K562 (cell line): ENCODE measurements around the gene BOLL. TPM values are rescaled to one million over a fixed set of nuclear protein-coding genes. Genes with fewer than 3 reads are reported as not detected.
A peak's percentile ranks its signal among the peaks of the same experiment; 100 is the strongest.

Experiments
- BHLHE40 ChIP-seq: IDR thresholded peaks from 2 replicates; pipeline ENCODE4 v1.6.1; 2011; ENCODE audit warnings: low read length, improper control_type of control experiment
- CHAMP1 ChIP-seq: fragments of 450-650 bp; IDR thresholded peaks from 2 replicates; pipeline ENCODE4 v1.6.1; 2016; ENCODE audit warnings: mild to moderate bottlenecking
- EZH2 ChIP-seq: IDR thresholded peaks from 2 replicates; pipeline ENCODE4 v1.6.1; 2012; ENCODE audit warnings: low read depth, mild to moderate bottlenecking, inconsistent platforms, low read length, borderline replicate concordance
- GTF2B ChIP-seq: IDR thresholded peaks from 2 replicates; pipeline ENCODE4 v1.6.1; 2011; ENCODE audit not compliant: insufficient read length; ENCODE audit errors: extremely low read depth
- MLLT1 ChIP-seq, 2 experiments: fragments of 450-650 bp; IDR thresholded peaks; 2 replicates each; pipeline ENCODE4 v1.6.1; 2016
- RAD21 ChIP-seq, 2 experiments: fragments of 250-450 bp in 1 of 2; fragments of 450-650 bp in 1 of 2; sonication (Bioruptor Pico) in 1 of 2; formaldehyde crosslinking in 1 of 2; IDR thresholded peaks in 1 of 2; conservative IDR thresholded peaks in 1 of 2; 2 replicates each; pipeline versions ENCODE4 v1.4.0 to v1.8.0; 2020 to 2022; ENCODE audit warnings: mild to moderate bottlenecking in 2 of 2, moderate library complexity in 1 of 2
- RBFOX2 ChIP-seq: fragments of 200-400 bp; formaldehyde crosslinking; IDR thresholded peaks from 2 replicates; pipeline ENCODE4 v1.6.1; 2017; ENCODE audit warnings: low read depth, mild to moderate bottlenecking, low read length, moderate library complexity
- SAFB2 ChIP-seq: fragments of 200-400 bp; formaldehyde crosslinking; IDR thresholded peaks from 2 replicates; pipeline ENCODE4 v1.6.1; 2018; ENCODE audit warnings: borderline replicate concordance, low read length, low read depth, moderate library complexity; ENCODE audit not compliant: severe bottlenecking
- SREBF2 ChIP-seq: sonication (generic); formaldehyde crosslinking; IDR thresholded peaks from 2 replicates; pipeline ENCODE4 v1.4.0; 2020; ENCODE audit warnings: mild to moderate bottlenecking, missing genetic modification reagents
- TEAD4 ChIP-seq, 2 experiments: sonication (generic) in 1 of 2; formaldehyde crosslinking in 1 of 2; IDR thresholded peaks; 2 replicates each; pipeline versions ENCODE4 v1.6.1 to v1.8.0; 2012 to 2022; ENCODE audit warnings: borderline replicate concordance in 1 of 2, inconsistent platforms in 1 of 2, low read length in 1 of 2, mild to moderate bottlenecking in 1 of 2, missing genetic modification reagents in 1 of 2
- ZBTB11 ChIP-seq, 3 experiments: fragments of 200-800 bp in 1 of 3; fragments of 250-450 bp in 1 of 3; fragments of 450-650 bp in 1 of 3; sonication (Bioruptor Pico) in 1 of 3; sonication (Bioruptor generic) in 1 of 3; formaldehyde crosslinking in 1 of 3; IDR thresholded peaks; 2 replicates each; pipeline versions ENCODE4 v1.6.1 to v1.8.0; 2016 to 2022; ENCODE audit warnings: mild to moderate bottlenecking in 2 of 3, missing genetic modification characterization in 2 of 3, missing compliant biosample characterization in 1 of 3, moderate library complexity in 1 of 3
- ZBTB2 ChIP-seq: fragments of 450-650 bp; IDR thresholded peaks from 2 replicates; pipeline ENCODE4 v1.6.1; 2016; ENCODE audit warnings: antibody characterized with exemption
- ZBTB34 ChIP-seq: fragments of 250-450 bp; sonication (Bioruptor Pico); IDR thresholded peaks from 2 replicates; pipeline ENCODE4 v1.8.0; 2021; ENCODE audit warnings: mild to moderate bottlenecking, moderate library complexity
- polyA plus RNA-seq, 8 experiments: library from polyadenylated mRNA; depleted of rRNA in 4 of 8; stranded (reverse) in 5 of 8; unstranded in 3 of 8; fragments of >200 nt; fragmentation: Nextera tagmentation in 2 of 8; fragmentation: Illumina TruSeq in 1 of 8; extraction: Ambion mirVana in 2 of 8; extraction: Trizol in 1 of 8; gene quantifications; 2 replicates each; pipeline versions ENCODE4 v1.2.1 to v1.2.3, GENCODE V29; 2011 to 2014; ENCODE audit warnings: inconsistent platforms in 1 of 8, missing spikeins in 1 of 8
- total RNA-seq, 7 experiments: library from RNA; depleted of rRNA in 6 of 7; stranded (reverse); fragments of >200 nt in 6 of 7; fragmentation: Illumina TruSeq in 2 of 7; extraction: Trizol in 2 of 7; gene quantifications; 2 replicates each; pipeline versions ENCODE4 v1.2.1 to v1.2.3, GENCODE V29; 2011 to 2021; ENCODE audit warnings: low replicate concordance in 1 of 7

The BOLL gene
- total and polyA plus RNA-seq, 9 of the 15 experiments (the other 6 are each of a cell fraction or from before 2014, with no cell fraction given), result 0.11 to 0.55 (median 0.19) TPM; not detected in 1

- TF ChIP-seq RAD21 (CRISPR knock-in tag; conservative IDR thresholded peaks at IDR 0.05 in 1 of 2, IDR thresholded peaks at IDR 0.05 in 1 of 2), result peak; percentile 12 to 37; a peak in 1 of 4 replicates
- 0 out of 6 replicates have a peak, but pooled peaks of 1 of the 3 experiments have one; percentile 50 for TF ChIP-seq ZBTB11 (CRISPR knock-in tag; IDR thresholded peaks at IDR 0.05)
- no peak for TF ChIP-seq ZBTB34 (CRISPR knock-in tag)
- no peak for TF ChIP-seq GTF2B
- TF ChIP-seq CHAMP1, result 0 out of 2 replicates have a peak, but pooled peaks have one; percentile 15
- TF ChIP-seq RBFOX2, result peak; percentile 86
- no peak for TF ChIP-seq MLLT1 (IDR thresholded peaks at IDR 0.05)
- TF ChIP-seq SREBF2 (CRISPR knock-in tag), result no peak
- TF ChIP-seq EZH2, result no peak
- TF ChIP-seq BHLHE40, result no peak
- 0 out of 2 replicates have a peak, but pooled peaks have one; percentile 29 for TF ChIP-seq ZBTB2
- 0 out of 2 replicates have a peak, but pooled peaks have one; percentile 34 for TF ChIP-seq TEAD4 (IDR thresholded peaks at IDR 0.05; ENCODE audit: low read length)
- TF ChIP-seq TEAD4 (CRISPR knock-in tag; IDR thresholded peaks at IDR 0.05; ENCODE audit: borderline replicate concordance), result no peak
- no peak for TF ChIP-seq SAFB2
Observed at GRCh38 chr2:197804049-197804757, 19.1 kb upstream of the BOLL start, which contains the start of gene PLCL1 (continued).
